ENCODE results near the gene TRMT6.

TRMT6 gene

GRCh38 chr20:5895626-5896025 is 54.7 kb downstream of the TRMT6 start:
- DNase-seq (ENCODE audit: low read depth in 2 of 2): no peak

GRCh38 chr20:5893621-5894020 is 56.7 kb downstream of the TRMT6 start:
- no peak for DNase-seq (ENCODE audit: low read depth in 2 of 2)

GRCh38 chr20:5893052-5893451 is 57.3 kb downstream of the TRMT6 start:
- DNase-seq (ENCODE audit: low read depth in 2 of 2): no peak

- no peak for DNase-seq (ENCODE audit: low read depth in 2 of 2)
Observed at GRCh38 chr20:5890773-5891441, 59.4 kb downstream of the TRMT6 start.

- DNase-seq (ENCODE audit: low read depth in 2 of 2): no peak
Observed at GRCh38 chr20:5888041-5888440, 62.3 kb downstream of the TRMT6 start.

- DNase-seq (ENCODE audit: low read depth in 2 of 2): no peak
Observed at GRCh38 chr20:5887386-5887785, 62.9 kb downstream of the TRMT6 start.

Measured in activated CD8-positive, alpha-beta memory T cell treated with anti-CD3 and anti-CD28 coated beads for 4 hours (primary cell).